HG02759 (cell line): ENCODE results near the gene FAM186B.

Experiments
- ATAC-seq: cut with Tn5 transposase; IDR thresholded peaks from one replicate; pipeline ENCODE4 v1.9.1; 2021; ENCODE audit warnings: mild to moderate bottlenecking, moderate library complexity; ENCODE audit not compliant: unreplicated experiment

FAM186B gene

GRCh38 chr12:49553512-49554088, 51.8 kb downstream of the FAM186B start:
- ATAC-seq, result no peak

- ATAC-seq, result no peak
Observed at GRCh38 chr12:49552899-49553298, 52.5 kb downstream of the FAM186B start.

DNA sequence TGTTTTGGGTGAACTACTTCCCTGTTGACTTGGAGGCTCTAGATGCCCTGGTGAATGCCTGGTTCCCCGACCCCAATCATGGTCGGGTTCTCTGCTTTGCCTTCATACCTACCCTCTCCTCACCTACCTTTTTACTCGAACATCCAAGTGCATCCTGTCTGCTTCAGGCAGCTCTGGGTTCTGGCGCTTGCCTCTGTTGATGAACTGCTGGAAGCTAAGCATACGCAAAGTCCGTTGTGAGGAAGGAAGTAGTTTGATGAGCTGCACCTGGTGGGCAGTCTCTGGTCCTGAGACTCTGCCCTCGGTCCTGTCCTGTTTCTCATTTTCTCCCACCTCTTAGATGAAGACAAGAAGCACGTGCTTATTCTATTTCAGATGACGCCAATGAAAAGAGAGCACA, 53.0 kb downstream of the FAM186B start:
- ATAC-seq, result no peak

GRCh38 chr12:49552014-49552413, 53.4 kb downstream of the FAM186B start:
- no peak for ATAC-seq

GRCh38 chr12:49550693-49551252, 54.7 kb downstream of the FAM186B start:
- no peak for ATAC-seq

DNA sequence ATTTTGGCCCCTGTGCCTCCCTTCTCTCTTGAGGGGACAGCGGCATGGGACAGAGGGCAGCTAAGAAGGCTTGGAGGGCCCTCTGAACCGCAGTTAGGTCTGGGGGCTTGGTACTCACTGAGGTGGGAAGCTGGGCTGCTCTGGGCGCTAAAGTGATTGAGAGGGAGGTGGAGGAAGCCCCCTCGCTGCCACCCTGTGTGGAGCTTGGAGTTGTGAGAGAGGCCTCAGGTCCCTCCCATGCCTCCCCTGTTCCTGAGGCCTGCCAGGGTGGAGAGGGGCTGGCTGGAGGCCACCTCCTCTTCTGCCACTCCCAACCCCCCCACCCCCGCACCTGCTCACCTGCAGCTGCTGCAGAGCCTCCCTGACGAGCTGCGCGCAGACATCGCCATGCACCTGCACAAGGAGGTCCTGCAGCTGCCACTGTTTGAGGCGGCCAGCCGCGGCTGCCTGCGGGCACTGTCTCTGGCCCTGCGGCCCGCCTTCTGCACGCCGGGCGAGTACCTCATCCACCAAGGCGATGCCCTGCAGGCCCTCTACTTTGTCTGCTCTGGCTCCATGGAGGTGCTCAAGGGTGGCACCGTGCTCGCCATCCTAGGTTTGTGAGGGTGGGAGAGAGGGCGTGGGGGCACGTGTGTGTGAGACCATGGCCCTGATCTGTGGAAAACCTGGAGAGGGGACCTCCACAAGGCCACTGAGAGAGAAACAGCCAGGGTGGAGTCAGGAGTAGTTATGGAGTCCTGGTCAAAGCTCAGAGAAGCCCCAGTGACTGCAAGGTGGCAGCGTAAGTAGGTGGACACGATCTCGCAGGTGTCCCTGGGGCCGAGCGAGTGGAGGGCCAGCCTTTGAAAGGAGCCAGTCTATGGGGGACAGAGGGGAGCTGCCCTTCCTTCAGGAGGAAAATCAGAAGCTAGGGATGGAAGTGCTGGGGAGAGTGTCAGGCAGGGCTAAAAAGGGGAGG, 55.4 kb downstream of the FAM186B start:
- ATAC-seq, result no peak

GRCh38 chr12:49548822-49549648, 56.4 kb downstream of the FAM186B start:
- ATAC-seq, result no peak

- no peak for ATAC-seq
Observed at GRCh38 chr12:49548481-49548821, 57.0 kb downstream of the FAM186B start.

- no peak for ATAC-seq
Observed at GRCh38 chr12:49547090-49547690, 58.2 kb downstream of the FAM186B start.

GRCh38 chr12:49546481-49546880, 59.0 kb downstream of the FAM186B start:
- no peak for ATAC-seq

- no peak for ATAC-seq
Observed at GRCh38 chr12:49545815-49546214, 59.6 kb downstream of the FAM186B start.

GRCh38 chr12:49543914-49544815, 61.3 kb downstream of the FAM186B start:
- no peak for ATAC-seq

- no peak for ATAC-seq
Observed at GRCh38 chr12:49543221-49543913, 62.1 kb downstream of the FAM186B start.

GRCh38 chr12:49542592-49543160, 62.8 kb downstream of the FAM186B start:
- ATAC-seq, result no peak

- no peak for ATAC-seq
Observed at GRCh38 chr12:49541911-49542505, 63.4 kb downstream of the FAM186B start.

DNA sequence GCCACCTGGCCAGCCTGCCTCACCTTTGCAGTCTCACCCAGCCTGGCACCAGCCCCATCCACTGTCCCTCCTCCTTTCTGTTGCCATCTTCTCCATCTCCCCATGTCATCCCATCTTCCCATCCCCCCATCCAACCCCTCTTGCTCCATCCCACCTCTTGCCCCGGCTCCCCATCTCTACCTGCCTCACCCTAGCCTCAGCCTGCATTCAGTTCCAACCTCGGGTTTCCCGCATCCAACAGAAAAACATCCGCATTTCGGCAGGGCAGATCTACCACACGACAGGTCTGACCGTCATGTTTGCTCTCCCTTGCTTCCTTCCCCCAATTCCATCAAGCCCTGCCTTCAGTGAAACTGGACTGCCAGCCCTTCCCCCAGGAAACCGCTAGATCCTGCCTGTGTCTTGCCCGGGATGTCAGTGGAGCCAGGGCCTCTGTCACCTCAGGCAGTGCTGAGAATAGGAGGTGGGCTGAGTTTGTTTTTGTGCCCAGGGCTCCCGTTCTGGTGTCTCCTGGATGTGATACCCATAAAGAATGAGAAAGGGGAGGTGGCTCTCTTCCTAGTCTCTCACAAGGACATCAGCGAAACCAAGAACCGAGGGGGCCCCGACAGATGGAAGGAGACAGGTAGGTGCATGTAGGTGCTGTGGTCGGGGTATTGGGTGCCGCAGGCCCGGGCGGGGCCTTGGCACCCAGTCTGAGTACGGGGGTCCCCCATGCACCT, 64.1 kb downstream of the FAM186B start:
- no peak for ATAC-seq

- ATAC-seq, result no peak
Observed at GRCh38 chr12:49540229-49541139, 65.0 kb downstream of the FAM186B start.
